OCI-LY3 (cell line): ENCODE measurements around the gene TLE3.
A peak's percentile ranks its signal among the peaks of the same experiment; 100 is the strongest.

Experiments
- H2AFZ ChIP-seq: fragments of 200-600, 300-600 bp; shearing (Covaris generic); 2 replicates; pipeline ENCODE4 v1.6.0; 2014; ENCODE audit warnings: antibody characterized with exemption, low read depth, low read length
- H3K27ac ChIP-seq: fragments of 200-600, 300-600 bp; sonication (generic); 2 replicates; pipeline ENCODE4 v1.5.1; 2014; ENCODE audit warnings: mild to moderate bottlenecking, low read length, moderate library complexity, mixed read lengths
- H3K27me3 ChIP-seq: fragments of 200-600, 300-600 bp; sonication (generic); 2 replicates; pipeline ENCODE4 v1.6.1; 2014; ENCODE audit warnings: low read depth, low read length, mixed read lengths
- H3K36me3 ChIP-seq: fragments of 200-600, 300-600 bp; sonication (generic); replicated peaks from 2 replicates; pipeline ENCODE3; 2014; ENCODE audit warnings: low read depth, low read length, mixed read lengths
- H3K4me1 ChIP-seq: fragments of 300-600, 200-600 bp; sonication (generic); 2 replicates; pipeline ENCODE4 v1.6.1; 2014; ENCODE audit warnings: low read length, mixed read lengths
- H3K4me2 ChIP-seq: fragments of 200-600, 300-600 bp; sonication (generic); 2 replicates; pipeline ENCODE4 v1.6.1; 2014; ENCODE audit warnings: low read length, mixed read lengths
- H3K4me3 ChIP-seq: fragments of 300-600, 200-600 bp; sonication (generic); 2 replicates; pipeline ENCODE4 v1.5.1; 2014; ENCODE audit warnings: antibody characterized with exemption, mild to moderate bottlenecking, low read length, moderate library complexity
- H3K79me2 ChIP-seq: fragments of 300-600, 200-600 bp; shearing (Covaris generic); 2 replicates; pipeline ENCODE4 v1.6.1; 2014; ENCODE audit warnings: mild to moderate bottlenecking, low read length, mixed read lengths
- H3K9ac ChIP-seq: fragments of 300-600, 200-600 bp; shearing (Covaris generic); 2 replicates; pipeline ENCODE4 v1.6.0; 2014; ENCODE audit warnings: mild to moderate bottlenecking, low read length, moderate library complexity
- H3K9me3 ChIP-seq: fragments of 200-600, 300-600 bp; shearing (Covaris generic); 2 replicates; pipeline ENCODE4 v1.6.1; 2014; ENCODE audit warnings: low read length, mixed read lengths; ENCODE audit not compliant: insufficient read depth
- H4K20me1 ChIP-seq: fragments of 200-600, 300-600 bp; sonication (generic); 2 replicates; pipeline ENCODE4 v1.6.1; 2016; ENCODE audit warnings: low read length, mixed read lengths; ENCODE audit not compliant: insufficient read depth
- EZH2phosphoT487 ChIP-seq: fragments of 200-600 bp; shearing (Covaris generic); IDR thresholded peaks from 2 replicates; pipeline ENCODE4 v1.6.1; 2018; ENCODE audit warnings: antibody characterized with exemption, mixed run types, low read depth
- TF ChIP-seq, protein P1 (sequence below): fragments of 200-600, 300-600 bp; sonication (generic); IDR thresholded peaks from 2 replicates; pipeline ENCODE4 v1.5.1; 2014; ENCODE audit warnings: antibody characterized with exemption, low read length, low read depth

Gene TLE3

DNA sequence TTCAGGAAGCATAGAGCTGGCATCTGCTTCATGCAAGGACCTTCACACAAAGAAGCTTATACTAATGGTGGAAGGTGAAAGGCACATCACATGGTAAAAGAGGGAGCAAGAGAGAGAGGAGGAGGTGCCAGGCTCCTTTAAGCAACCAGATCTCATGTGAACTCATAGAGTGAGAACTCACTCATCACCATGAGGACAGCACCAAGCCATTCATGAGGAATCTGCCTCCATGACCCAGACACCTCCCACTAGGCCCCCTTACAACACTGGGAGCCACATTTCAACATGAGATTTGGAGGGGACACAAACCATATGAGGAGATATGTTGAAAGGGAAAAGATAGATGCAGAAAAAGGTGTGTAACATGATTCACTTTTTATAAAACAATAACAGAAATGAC, 48.4 kb upstream of the TLE3 start:
- TF ChIP-seq, protein P1, sequence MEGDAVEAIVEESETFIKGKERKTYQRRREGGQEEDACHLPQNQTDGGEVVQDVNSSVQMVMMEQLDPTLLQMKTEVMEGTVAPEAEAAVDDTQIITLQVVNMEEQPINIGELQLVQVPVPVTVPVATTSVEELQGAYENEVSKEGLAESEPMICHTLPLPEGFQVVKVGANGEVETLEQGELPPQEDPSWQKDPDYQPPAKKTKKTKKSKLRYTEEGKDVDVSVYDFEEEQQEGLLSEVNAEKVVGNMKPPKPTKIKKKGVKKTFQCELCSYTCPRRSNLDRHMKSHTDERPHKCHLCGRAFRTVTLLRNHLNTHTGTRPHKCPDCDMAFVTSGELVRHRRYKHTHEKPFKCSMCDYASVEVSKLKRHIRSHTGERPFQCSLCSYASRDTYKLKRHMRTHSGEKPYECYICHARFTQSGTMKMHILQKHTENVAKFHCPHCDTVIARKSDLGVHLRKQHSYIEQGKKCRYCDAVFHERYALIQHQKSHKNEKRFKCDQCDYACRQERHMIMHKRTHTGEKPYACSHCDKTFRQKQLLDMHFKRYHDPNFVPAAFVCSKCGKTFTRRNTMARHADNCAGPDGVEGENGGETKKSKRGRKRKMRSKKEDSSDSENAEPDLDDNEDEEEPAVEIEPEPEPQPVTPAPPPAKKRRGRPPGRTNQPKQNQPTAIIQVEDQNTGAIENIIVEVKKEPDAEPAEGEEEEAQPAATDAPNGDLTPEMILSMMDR, result no peak
- Histone ChIP-seq H3K27ac (no peak overlapping the region), H3K79me2 (no peaks in the 10 kb centered on the region), H2AFZ (no peak overlapping the region), H4K20me1 (no peaks in the 10 kb centered on the region), H3K4me3 (no peak overlapping the region), H3K4me1 (peaks cover 53% of the 10 kb centered on the region), H3K36me3 (no peaks in the 10 kb centered on the region), H3K27me3 (no peaks in the 10 kb centered on the region), H3K9ac (no peak overlapping the region), H3K4me2 (no peak overlapping the region), H3K9me3 (no peaks in the 10 kb centered on the region)

DNA sequence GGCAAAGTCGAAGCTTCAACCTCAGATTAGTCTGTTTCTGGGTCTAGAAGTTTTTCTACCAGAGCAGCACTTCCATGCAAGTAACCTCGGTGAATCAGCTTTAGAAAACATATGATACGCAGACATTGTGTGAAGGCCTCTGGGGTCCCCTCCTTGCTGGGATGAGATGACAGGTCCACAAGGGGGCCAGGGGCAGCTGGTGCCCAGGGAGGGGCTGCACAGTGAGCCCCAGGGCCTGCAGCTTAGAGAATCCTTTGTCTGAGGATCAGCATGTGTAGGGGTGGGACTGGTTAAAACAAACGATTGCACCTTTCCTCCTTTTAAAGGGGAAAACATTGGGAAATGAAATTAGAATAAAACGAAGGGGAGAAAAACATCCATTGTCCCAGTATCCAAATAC, 47.5 kb upstream of the TLE3 start:
- no peak overlapping the region for H3K9ac ChIP-seq
- H3K79me2 ChIP-seq, result no peaks in the 10 kb centered on the region
- H3K9me3 ChIP-seq, result no peaks in the 10 kb centered on the region
- peaks cover 56% of the 10 kb centered on the region for H3K4me1 ChIP-seq
- H4K20me1 ChIP-seq, result no peaks in the 10 kb centered on the region
- no peaks in the 10 kb centered on the region for H3K27me3 ChIP-seq
- H3K4me2 ChIP-seq, result peak overlapping the region; percentile 16; the same call in 1 of the 2 replicates
- TF ChIP-seq, protein P1, result no peak
- no peak for TF ChIP-seq EZH2phosphoT487
- H3K27ac ChIP-seq, result no peak overlapping the region
- H3K36me3 ChIP-seq, result no peaks in the 10 kb centered on the region
- no peak overlapping the region for H3K4me3 ChIP-seq
- peak overlapping the region; percentile 6; the same call in 1 of the 2 replicates for H2AFZ ChIP-seq

DNA sequence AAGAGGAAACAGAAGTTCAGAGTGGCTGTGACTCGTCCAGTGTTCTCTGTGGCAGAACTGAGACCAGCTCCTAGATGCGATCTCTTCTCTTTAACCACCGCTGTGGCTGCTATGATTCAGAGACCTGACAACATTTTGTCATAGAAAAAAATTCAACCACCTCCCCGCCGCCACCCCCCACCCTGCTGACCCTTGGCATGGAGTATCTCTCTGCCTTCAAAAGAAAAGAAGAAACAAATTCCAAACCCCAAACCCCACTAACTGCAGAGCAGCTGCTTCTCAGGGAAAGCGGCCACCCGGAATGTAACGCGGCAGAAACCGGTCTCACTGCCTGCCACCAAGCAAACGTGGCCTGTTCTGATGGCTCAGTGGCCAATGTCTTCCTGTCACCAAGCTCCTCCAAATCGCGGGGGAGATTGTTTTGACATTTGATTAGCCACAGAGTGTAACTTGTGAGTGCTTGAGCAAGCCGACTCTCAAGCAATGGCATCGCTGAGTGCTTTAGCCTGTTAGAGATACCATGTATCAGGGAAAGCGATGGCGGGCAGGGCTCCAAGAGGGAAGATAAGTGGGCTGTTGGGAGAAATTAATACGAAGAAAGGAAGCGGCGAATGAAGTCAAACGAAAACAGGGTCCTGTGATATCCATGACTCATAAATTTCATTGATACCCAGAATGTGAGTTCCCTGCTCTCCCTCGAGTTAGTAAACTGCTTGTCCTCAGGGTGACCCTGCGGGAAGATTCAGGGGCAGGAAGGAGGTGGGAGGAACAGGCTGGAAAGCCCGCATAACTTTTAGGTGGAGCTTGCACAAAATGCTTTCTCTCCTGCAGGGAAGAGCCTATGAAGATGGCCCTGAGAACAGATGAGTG, 44.8 kb upstream of the TLE3 start:
- Histone ChIP-seq H4K20me1 (no peaks in the 10 kb centered on the region), H3K9ac (no peak overlapping the region), H3K4me2 (no peak overlapping the region), H2AFZ (no peak overlapping the region), H3K27me3 (no peaks in the 10 kb centered on the region), H3K9me3 (no peaks in the 10 kb centered on the region), H3K27ac (peak overlapping the region; percentile 6; the same call in 1 of the 2 replicates), H3K4me1 (peaks cover 46% of the 10 kb centered on the region), H3K4me3 (no peak overlapping the region), H3K36me3 (no peaks in the 10 kb centered on the region), H3K79me2 (no peaks in the 10 kb centered on the region)
- no peak for TF ChIP-seq EZH2phosphoT487
- TF ChIP-seq, protein P1, result no peak

DNA sequence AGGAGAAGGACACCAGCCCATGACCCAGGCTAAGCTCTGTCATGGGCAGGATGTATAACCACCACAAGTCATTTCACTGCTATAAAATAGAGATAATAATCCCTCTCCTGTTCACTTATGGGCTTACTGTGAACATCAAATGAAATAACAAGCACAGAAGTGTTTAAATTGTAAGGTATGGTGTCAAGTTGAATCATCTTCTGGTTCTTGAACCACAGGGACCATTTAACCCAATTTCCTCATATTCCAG, 44.3 kb upstream of the TLE3 start:
- TF ChIP-seq, protein P1, result no peak
- no peak for TF ChIP-seq EZH2phosphoT487
- H4K20me1 ChIP-seq, result no peaks in the 10 kb centered on the region
- no peaks in the 10 kb centered on the region for H3K36me3 ChIP-seq
- no peak overlapping the region for H3K4me2 ChIP-seq
- H3K9ac ChIP-seq, result no peak overlapping the region
- peaks cover 40% of the 10 kb centered on the region for H3K4me1 ChIP-seq
- H3K9me3 ChIP-seq, result no peaks in the 10 kb centered on the region
- no peaks in the 10 kb centered on the region for H3K27me3 ChIP-seq
- H2AFZ ChIP-seq, result no peak overlapping the region
- H3K79me2 ChIP-seq, result no peaks in the 10 kb centered on the region
- H3K27ac ChIP-seq, result peak overlapping the region; percentile 6; the same call in 1 of the 2 replicates
- no peak overlapping the region for H3K4me3 ChIP-seq
